Ramos (cell line): ENCODE measurements around the gene KRT13.
"Not testable (repeated sequence)": the region's sequence is repeated elsewhere in the genome, so short reads cannot be mapped to it uniquely, and the experiment has no call there.

ENCODE experiments used
- in situ Hi-C: fragments of 300-500 bp; cut with MboI; formaldehyde crosslinking; loops from one replicate; pipeline ENCODE4 v1.14.3; 2022; ENCODE audit warnings: low sequenced_read_pairs; ENCODE audit not compliant: unreplicated experiment

Gene KRT13

GRCh38 chr17:41505007-41505808 lies at the start of gene KRT13:
Gene KRT13, minus strand, starts transcription at chr17:41505612. Its CDS starts 62 bp downstream, at chr17:41505550.
- in situ Hi-C loops, result no loop called here

- in situ Hi-C loops, result no loop called here
Observed at GRCh38 chr17:41553987-41554680, 48.7 kb upstream of the KRT13 start.

- in situ Hi-C loops, result no loop called here
Observed at GRCh38 chr17:41553176-41553575, 47.8 kb upstream of the KRT13 start.

GRCh38 chr17:41552455-41552854 lies 47.0 kb upstream of the KRT13 start:
- in situ Hi-C loops, result no loop called here

- in situ Hi-C loops, result no loop called here
Observed at GRCh38 chr17:41551365-41551764, 46.0 kb upstream of the KRT13 start.

- in situ Hi-C loops, result no loop called here
Observed at GRCh38 chr17:41549596-41550039, 44.2 kb upstream of the KRT13 start.

GRCh38 chr17:41548844-41549595 lies 43.6 kb upstream of the KRT13 start:
- in situ Hi-C loops, result no loop called here

- in situ Hi-C loops, result no loop called here
Observed at GRCh38 chr17:41547921-41548843, 42.8 kb upstream of the KRT13 start.

GRCh38 chr17:41547378-41547841 lies 42.0 kb upstream of the KRT13 start:
- in situ Hi-C loops, result no loop called here

- in situ Hi-C loops, result no loop called here
Observed at GRCh38 chr17:41546819-41547218, 41.4 kb upstream of the KRT13 start.

- in situ Hi-C loops, result no loop called here
Observed at GRCh38 chr17:41545829-41546410, 40.5 kb upstream of the KRT13 start.

GRCh38 chr17:41544935-41545334 lies 39.5 kb upstream of the KRT13 start:
- in situ Hi-C loops, result no loop called here

GRCh38 chr17:41544491-41544892 lies 39.1 kb upstream of the KRT13 start:
- in situ Hi-C loops, result no loop called here

GRCh38 chr17:41542786-41543185 lies 37.4 kb upstream of the KRT13 start:
- in situ Hi-C loops, result not testable (repeated sequence)

- in situ Hi-C loops, result no loop called here
Observed at GRCh38 chr17:41542357-41542756, 36.9 kb upstream of the KRT13 start.

- in situ Hi-C loops, result no loop called here
Observed at GRCh38 chr17:41540921-41541625, 35.7 kb upstream of the KRT13 start.

- in situ Hi-C loops, result no loop called here
Observed at GRCh38 chr17:41539979-41540701, 34.7 kb upstream of the KRT13 start.

- in situ Hi-C loops, result no loop called here
Observed at GRCh38 chr17:41539071-41539492, 33.7 kb upstream of the KRT13 start.
